CD14-positive monocyte (primary cell): ENCODE data around the gene HACL1. TPM values are rescaled to one million over a fixed set of nuclear protein-coding genes. Genes with fewer than 3 reads are reported as not detected.
A peak's percentile ranks its signal among the peaks of the same experiment; 100 is the strongest.

Source experiments
- DNase-seq, 3 donors: peaks; one replicate each; pipeline ENCODE4 v3.0.0-alpha.2; 2011 to 2022
- H2AFZ ChIP-seq: 2 replicates; pipeline ENCODE4 v1.6.0; 2012; ENCODE audit warnings: mild to moderate bottlenecking, low read depth, low read length, inconsistent platforms; ENCODE audit not compliant: insufficient read depth, poor library complexity, severe bottlenecking
- H3K27ac ChIP-seq, 2 donors: 1 replicate in 1 of 2; 2 replicates in 1 of 2; pipeline ENCODE4 v1.5.1; 2012 to 2013; ENCODE audit warnings: low read length in 2 of 2, control low read depth in 1 of 2, inconsistent platforms in 1 of 2, low read depth in 1 of 2, mild to moderate bottlenecking in 1 of 2
- H3K27me3 ChIP-seq, 2 donors: one replicate each; pipeline versions ENCODE4 v1.6.0 to v1.6.1; 2011 to 2013; ENCODE audit warnings: low read length in 2 of 2; ENCODE audit not compliant: control insufficient read depth in 2 of 2, insufficient read depth in 2 of 2
- H3K36me3 ChIP-seq, 2 donors: replicated peaks in 1 of 2; 1 replicate in 1 of 2; 2 replicates in 1 of 2; pipeline versions ENCODE4 v1.5.1 to v1.6.1; 2012 to 2013; ENCODE audit warnings: low read length in 2 of 2, control low read depth in 1 of 2, inconsistent platforms in 1 of 2, mild to moderate bottlenecking in 1 of 2; ENCODE audit not compliant: insufficient read depth in 2 of 2, control insufficient read depth in 1 of 2
- H3K4me1 ChIP-seq, 2 donors: 1 replicate in 1 of 2; 2 replicates in 1 of 2; pipeline versions ENCODE4 v1.5.1 to v1.6.1; 2012 to 2013; ENCODE audit warnings: low read length in 2 of 2, control low read depth in 1 of 2, inconsistent platforms in 1 of 2, mild to moderate bottlenecking in 1 of 2, moderate library complexity in 1 of 2; ENCODE audit not compliant: insufficient read depth in 2 of 2, control insufficient read depth in 1 of 2
- H3K4me2 ChIP-seq: replicated peaks from 2 replicates; pipeline ENCODE3; 2012; ENCODE audit warnings: low read length, moderate library complexity, mild to moderate bottlenecking; ENCODE audit not compliant: poor library complexity, severe bottlenecking; ENCODE audit errors: extremely low read depth
- H3K4me3 ChIP-seq, 3 experiments: fragments of 200-600 bp in 1 of 3; sonication (generic) in 1 of 3; replicated peaks in 1 of 3; 1 replicate in 2 of 3; 2 replicates in 1 of 3; pipeline ENCODE4 v1.5.1; 2011 to 2013; ENCODE audit warnings: low read length in 3 of 3, mild to moderate bottlenecking in 3 of 3, control low read depth in 2 of 3, low read depth in 2 of 3, inconsistent platforms in 1 of 3, moderate library complexity in 1 of 3
- H3K79me2 ChIP-seq: 2 replicates; pipeline ENCODE4 v1.6.0; 2012; ENCODE audit warnings: mild to moderate bottlenecking, control low read depth, inconsistent platforms, low read length, moderate library complexity; ENCODE audit not compliant: insufficient read depth
- H3K9ac ChIP-seq: 2 replicates; pipeline ENCODE4 v1.6.0; 2017; ENCODE audit warnings: low read length, mild to moderate bottlenecking; ENCODE audit not compliant: insufficient read depth, poor library complexity, severe bottlenecking
- H3K9me3 ChIP-seq, 2 donors: replicated peaks in 1 of 2; 1 replicate in 1 of 2; 2 replicates in 1 of 2; pipeline versions ENCODE4 v1.5.1 to v1.6.1; 2012 to 2013; ENCODE audit warnings: low read length in 2 of 2, control low read depth in 1 of 2; ENCODE audit not compliant: control insufficient read depth in 1 of 2, insufficient read depth in 1 of 2
- H4K20me1 ChIP-seq: 2 replicates; pipeline ENCODE4 v1.6.0; 2012; ENCODE audit warnings: mild to moderate bottlenecking, low read length, control low read depth, moderate library complexity; ENCODE audit not compliant: insufficient read depth
- H3K27ac Mint-ChIP-seq, 7 donors: one replicate each; pipeline ENCODE4 v1.8.0; 2020; ENCODE audit warnings: mild to moderate bottlenecking in 7 of 7, mixed read lengths in 7 of 7, moderate library complexity in 6 of 7, inconsistent platforms in 2 of 7
- H3K27me3 Mint-ChIP-seq, 3 donors: one replicate each; pipeline ENCODE4 v1.8.0; 2021 to 2022; ENCODE audit warnings: low read depth in 3 of 3, mild to moderate bottlenecking in 3 of 3, mixed read lengths in 3 of 3, moderate library complexity in 3 of 3, inconsistent platforms in 1 of 3
- H3K36me3 Mint-ChIP-seq, 2 donors: one replicate each; pipeline ENCODE4 v1.8.0; 2020; ENCODE audit warnings: mixed read lengths in 2 of 2, inconsistent platforms in 1 of 2, mild to moderate bottlenecking in 1 of 2
- H3K4me1 Mint-ChIP-seq: one replicate; pipeline ENCODE4 v1.8.0; 2020; ENCODE audit warnings: mild to moderate bottlenecking, mixed read lengths
- H3K4me3 Mint-ChIP-seq, 2 donors: one replicate each; pipeline ENCODE4 v1.8.0; 2020; ENCODE audit warnings: mild to moderate bottlenecking in 2 of 2, mixed read lengths in 2 of 2, moderate library complexity in 1 of 2
- H3K9me3 Mint-ChIP-seq, 7 donors: one replicate each; pipeline ENCODE4 v1.8.0; 2020 to 2022; ENCODE audit warnings: mixed read lengths in 7 of 7, mild to moderate bottlenecking in 6 of 7, moderate library complexity in 6 of 7, inconsistent platforms in 2 of 7
- WGBS: methylation state at CpG from one replicate; pipeline ENCODE4 v1.1.5; 2013; ENCODE audit warnings: missing lambda C conversion rate; ENCODE audit not compliant: insufficient coverage; 5-methylcytosine and 5-hydroxymethylcytosine counted together
- intact Hi-C, 2 donors: fragments of 100-400 bp; cut with micrococcal nuclease; formaldehyde crosslinking; loops; one replicate each; pipeline versions ENCODE4 v1.15.0 to v1.15.1; 2023
- polyA plus RNA-seq, 3 donors: library from polyadenylated mRNA; depleted of rRNA in 1 of 3; unstranded in 2 of 3; stranded (reverse) in 1 of 3; fragments of 300-500 nt in 2 of 3; fragments of >200 nt in 1 of 3; fragmentation: Illumina TruSeq in 2 of 3; gene quantifications; 1 replicate in 2 of 3; 2 replicates in 1 of 3; pipeline ENCODE4 v1.2.3, GENCODE V29; 2012 to 2021
- TF ChIP-seq, protein P1 (sequence below): fragments of 200-600 bp; IDR thresholded peaks from one replicate; pipeline ENCODE4 v1.8.0; 2022; ENCODE audit warnings: antibody characterized with exemption, mild to moderate bottlenecking

Gene HACL1
- polyA plus RNA-seq, 3 donors = 12.3 to 27.2 (median 22.3) TPM

GRCh38 chr3:15539066-15539465 is 62.3 kb downstream of the HACL1 start:
- H3K4me3 Mint-ChIP-seq = no peak overlapping the region
- peak overlapping the region in 2 of 7 donors; percentile 13 to 25 for H3K27ac Mint-ChIP-seq
- Histone ChIP-seq H3K9ac (no peak overlapping the region), H4K20me1 (no peaks in the 10 kb centered on the region), H3K27me3 (no peaks in the 10 kb centered on the region), H3K4me3 (no peak overlapping the region), H3K4me2 (no peak overlapping the region), H3K4me1 (no peaks in the 10 kb centered on the region), H3K9me3 (no peaks in the 10 kb centered on the region), H2AFZ (no peak overlapping the region), H3K79me2 (no peaks in the 10 kb centered on the region), H3K36me3 (no peaks in the 10 kb centered on the region), H3K27ac (no peak overlapping the region)
- TF ChIP-seq, protein P1, sequence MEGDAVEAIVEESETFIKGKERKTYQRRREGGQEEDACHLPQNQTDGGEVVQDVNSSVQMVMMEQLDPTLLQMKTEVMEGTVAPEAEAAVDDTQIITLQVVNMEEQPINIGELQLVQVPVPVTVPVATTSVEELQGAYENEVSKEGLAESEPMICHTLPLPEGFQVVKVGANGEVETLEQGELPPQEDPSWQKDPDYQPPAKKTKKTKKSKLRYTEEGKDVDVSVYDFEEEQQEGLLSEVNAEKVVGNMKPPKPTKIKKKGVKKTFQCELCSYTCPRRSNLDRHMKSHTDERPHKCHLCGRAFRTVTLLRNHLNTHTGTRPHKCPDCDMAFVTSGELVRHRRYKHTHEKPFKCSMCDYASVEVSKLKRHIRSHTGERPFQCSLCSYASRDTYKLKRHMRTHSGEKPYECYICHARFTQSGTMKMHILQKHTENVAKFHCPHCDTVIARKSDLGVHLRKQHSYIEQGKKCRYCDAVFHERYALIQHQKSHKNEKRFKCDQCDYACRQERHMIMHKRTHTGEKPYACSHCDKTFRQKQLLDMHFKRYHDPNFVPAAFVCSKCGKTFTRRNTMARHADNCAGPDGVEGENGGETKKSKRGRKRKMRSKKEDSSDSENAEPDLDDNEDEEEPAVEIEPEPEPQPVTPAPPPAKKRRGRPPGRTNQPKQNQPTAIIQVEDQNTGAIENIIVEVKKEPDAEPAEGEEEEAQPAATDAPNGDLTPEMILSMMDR = no peak
- no peaks in the 10 kb centered on the region for H3K36me3 Mint-ChIP-seq
- 100% methylated on average over 1 of the region's 1 CpG for WGBS
- intact Hi-C loops = no loop called here
- DNase-seq = no peak
- peaks cover 0 to 5% (median 4%) of the 10 kb centered on the region in 3 donors for H3K27me3 Mint-ChIP-seq
- H3K4me1 Mint-ChIP-seq = peaks cover 10% of the 10 kb centered on the region
- no peaks in the 10 kb centered on the region for H3K9me3 Mint-ChIP-seq

DNA sequence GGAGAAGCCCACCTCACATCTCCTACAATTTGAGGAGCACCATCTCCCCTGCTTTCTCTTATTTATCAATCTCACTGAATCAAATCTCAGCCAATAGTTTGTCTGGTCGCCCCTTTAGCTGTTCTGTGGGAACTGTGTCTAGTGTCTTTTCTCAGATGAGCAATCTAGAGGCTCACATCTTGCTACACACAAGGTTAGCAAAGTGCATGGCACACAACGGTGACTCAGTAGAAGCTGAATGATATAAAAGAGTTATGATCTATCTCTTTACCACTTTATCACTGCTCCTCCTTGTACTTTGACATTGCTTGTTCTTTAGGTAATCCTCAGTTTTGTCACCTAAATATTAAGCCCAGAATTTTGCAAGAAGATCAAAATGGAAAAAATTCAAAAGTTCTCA is 63.0 kb downstream of the HACL1 start:
- TF ChIP-seq, protein P1 = no peak
- H3K27ac ChIP-seq = no peak overlapping the region
- no peak overlapping the region for H3K27ac Mint-ChIP-seq
- H2AFZ ChIP-seq = no peak overlapping the region
- no peaks in the 10 kb centered on the region for H3K27me3 ChIP-seq
- peaks cover 0 to 5% (median 4%) of the 10 kb centered on the region in 3 donors for H3K27me3 Mint-ChIP-seq
- DNase-seq = no peak
- no peak overlapping the region for H3K4me3 Mint-ChIP-seq
- no peak overlapping the region for H3K9ac ChIP-seq
- H3K36me3 Mint-ChIP-seq = no peaks in the 10 kb centered on the region
- no peak overlapping the region for H3K4me2 ChIP-seq
- WGBS = no CpG with 5 or more reads among the region's 2 CpGs
- H3K4me1 Mint-ChIP-seq = peaks cover 10% of the 10 kb centered on the region
- H3K4me3 ChIP-seq = no peak overlapping the region
- no peaks in the 10 kb centered on the region for H3K36me3 ChIP-seq
- no peaks in the 10 kb centered on the region for H3K79me2 ChIP-seq
- H3K9me3 ChIP-seq = no peaks in the 10 kb centered on the region
- intact Hi-C loops = no loop called here
- no peaks in the 10 kb centered on the region for H3K4me1 ChIP-seq
- no peaks in the 10 kb centered on the region for H4K20me1 ChIP-seq
- no peaks in the 10 kb centered on the region for H3K9me3 Mint-ChIP-seq
